Cerebellar cortex (tissue), 1 donor: ENCODE data around the gene ADGRG7.
A peak's percentile ranks its signal among the peaks of the same experiment; 100 is the strongest.

Source experiments
- DNase-seq: peaks from one replicate; pipeline ENCODE4 v3.0.0-alpha.2; 2015; ENCODE audit warnings: low spot score

ADGRG7 gene

GRCh38 chr3:100702082-100702979, 92.9 kb downstream of the ADGRG7 start:
- no peak for DNase-seq

GRCh38 chr3:100702980-100703345, 93.6 kb downstream of the ADGRG7 start:
- no peak for DNase-seq

- DNase-seq: no peak
These were observed 94.5 kb downstream of the ADGRG7 start for GRCh38 chr3:100703865-100704264.

GRCh38 chr3:100706365-100706764, 97.0 kb downstream of the ADGRG7 start:
- no peak for DNase-seq

- DNase-seq: no peak
These were observed 99.2 kb downstream of the ADGRG7 start for GRCh38 chr3:100708644-100708988.

- DNase-seq: peak; percentile 98
These were observed 99.8 kb downstream of the ADGRG7 start, which contains the start of gene TFG for GRCh38 chr3:100708989-100709841. Gene TFG (plus strand): TSS chr3:100709494. CDS start chr3:100713686, 4,192 bp downstream.

DNA sequence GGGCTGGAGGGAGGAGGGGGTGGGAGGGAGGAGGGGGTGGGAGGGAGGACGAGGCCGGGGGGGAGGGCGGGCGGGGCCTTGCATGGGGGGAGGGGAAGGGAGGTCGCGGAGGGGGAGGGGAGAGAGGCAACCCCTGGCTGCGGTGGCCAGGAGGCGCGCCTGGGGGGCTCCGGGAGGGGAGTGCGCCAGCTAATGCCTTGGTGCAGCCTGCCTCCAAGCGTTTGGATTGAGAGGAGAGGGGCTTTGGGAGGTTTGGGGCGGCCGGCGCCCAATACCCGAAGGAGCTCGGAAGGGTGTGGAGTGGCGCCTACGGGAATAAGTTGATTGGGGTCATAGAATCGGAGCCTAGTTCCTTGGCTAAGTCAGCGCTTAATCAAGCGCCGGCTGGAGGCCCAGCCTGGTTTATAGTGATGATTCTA, 100.5 kb downstream of the ADGRG7 start:
- no peak for DNase-seq

DNA sequence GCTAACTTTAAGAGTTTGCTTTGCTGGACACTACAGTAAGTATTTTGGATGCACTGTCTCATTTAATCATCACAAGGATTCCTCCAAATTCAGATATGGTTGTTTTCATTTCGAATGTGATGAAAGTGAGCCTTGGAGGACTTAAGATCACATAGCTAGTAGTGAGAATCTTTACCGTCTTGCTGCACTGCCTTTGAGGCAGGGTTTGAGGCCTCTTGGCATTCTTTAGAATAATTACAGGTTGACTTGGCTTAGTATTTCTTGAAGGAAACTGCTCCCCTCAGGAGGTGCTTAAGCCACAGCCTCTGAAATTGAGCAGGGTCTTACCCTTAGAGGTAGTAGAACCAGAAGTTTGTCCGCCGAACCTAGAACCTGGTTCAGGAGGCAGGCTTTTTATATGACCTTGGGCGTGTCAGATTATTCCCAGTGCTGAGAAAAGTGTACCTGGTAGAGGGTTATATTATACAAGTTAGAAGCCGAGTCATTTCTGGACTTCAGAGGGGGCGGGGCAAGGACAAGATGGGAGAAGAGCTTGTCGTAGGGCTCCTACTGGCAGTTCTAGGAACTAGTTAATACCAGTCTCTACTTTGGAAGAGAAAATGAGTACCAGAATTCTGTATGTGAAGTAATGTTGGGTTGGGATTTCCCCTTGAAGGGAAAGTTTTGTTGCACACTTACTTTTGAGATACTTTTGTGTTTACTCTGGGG, 101.0 kb downstream of the ADGRG7 start:
- peak; percentile 44 for DNase-seq

DNA sequence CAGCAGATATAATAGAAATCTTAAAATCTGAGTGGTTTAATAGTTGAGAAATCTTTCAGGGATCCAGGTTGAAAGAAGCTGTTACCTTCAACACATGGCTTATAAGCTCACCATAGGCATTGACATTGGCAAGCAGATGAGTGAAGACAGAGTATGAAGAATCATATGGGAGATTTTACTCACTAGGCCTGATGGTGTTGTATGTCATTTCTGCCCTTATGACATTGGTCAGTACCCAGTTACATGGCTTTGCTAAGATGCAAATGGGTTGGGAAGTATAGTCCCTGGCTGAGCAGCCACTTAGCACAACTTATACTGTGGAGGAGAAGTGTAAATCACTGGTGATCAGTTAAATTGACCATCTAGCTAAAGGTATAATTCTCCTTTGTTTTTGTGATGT, 105.8 kb downstream of the ADGRG7 start:
- DNase-seq: no peak

- no peak for DNase-seq
These were observed 107.7 kb downstream of the ADGRG7 start for GRCh38 chr3:100717063-100717462.

GRCh38 chr3:100717637-100718487, 108.5 kb downstream of the ADGRG7 start:
- DNase-seq: no peak

DNA sequence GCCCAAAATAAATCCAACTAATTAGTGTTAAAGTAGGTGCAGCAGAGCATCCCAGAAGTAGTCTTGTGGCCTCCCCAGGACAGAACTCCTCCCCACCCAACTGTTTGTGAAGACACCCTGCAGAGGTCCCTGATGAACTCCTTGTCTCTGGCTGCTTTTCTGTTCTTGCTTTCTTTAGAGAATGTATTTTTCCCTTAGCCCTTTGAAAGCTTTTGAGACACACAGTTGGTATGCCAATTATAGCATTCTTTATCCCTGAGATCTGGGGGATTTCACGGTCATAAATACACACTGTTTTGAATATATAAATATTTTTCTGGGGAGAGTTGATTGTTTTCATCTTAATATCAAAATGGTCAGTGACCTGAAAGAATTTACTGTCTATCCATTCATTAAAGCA, 109.7 kb downstream of the ADGRG7 start:
- no peak for DNase-seq

GRCh38 chr3:100720426-100720825, 111.0 kb downstream of the ADGRG7 start:
- DNase-seq: no peak

- DNase-seq: no peak
These were observed 116.6 kb downstream of the ADGRG7 start for GRCh38 chr3:100725935-100726513.

GRCh38 chr3:100726706-100727105, 117.3 kb downstream of the ADGRG7 start:
- DNase-seq: no peak

GRCh38 chr3:100730524-100730923, 121.1 kb downstream of the ADGRG7 start:
- no peak for DNase-seq

DNA sequence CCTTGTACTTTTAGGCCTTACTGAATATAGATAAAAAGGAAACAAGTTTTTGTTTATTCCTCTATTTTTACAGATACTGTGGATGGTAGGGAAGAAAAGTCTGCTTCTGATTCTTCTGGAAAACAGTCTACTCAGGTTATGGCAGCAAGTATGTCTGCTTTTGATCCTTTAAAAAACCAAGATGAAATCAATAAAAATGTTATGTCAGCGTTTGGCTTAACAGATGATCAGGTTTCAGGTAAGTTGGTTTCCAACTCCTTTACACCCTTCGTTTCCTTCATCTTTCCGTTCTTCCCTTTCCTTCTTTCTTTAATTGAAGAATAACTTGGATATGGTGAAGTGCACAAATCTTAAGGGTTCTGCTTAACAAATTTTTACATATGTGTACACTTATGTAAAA, 123.0 kb downstream of the ADGRG7 start:
- DNase-seq: no peak

- DNase-seq: no peak
These were observed 127.9 kb downstream of the ADGRG7 start for GRCh38 chr3:100737334-100737733.

- DNase-seq: no peak
These were observed 130.8 kb downstream of the ADGRG7 start for GRCh38 chr3:100740207-100740606.

DNA sequence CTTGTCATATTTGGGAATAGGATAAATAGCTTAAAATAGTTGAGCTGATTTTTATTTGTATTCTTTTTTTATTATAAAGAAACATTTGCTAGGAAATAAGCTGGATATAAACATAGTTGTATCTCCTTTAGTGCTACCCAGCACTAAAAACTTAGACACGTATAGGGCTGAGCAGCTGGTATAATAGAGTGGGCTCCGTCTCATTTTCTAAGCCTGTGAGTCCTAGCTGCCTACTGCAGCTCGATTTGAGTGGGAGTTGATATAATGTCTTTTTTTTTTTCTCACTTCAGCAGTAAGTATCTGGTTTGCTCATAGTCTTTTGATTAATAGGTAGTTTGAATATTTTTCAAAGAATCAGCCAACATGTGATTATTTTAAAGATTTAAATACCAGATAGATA, 134.1 kb downstream of the ADGRG7 start:
- DNase-seq: no peak

- DNase-seq: no peak
These were observed 135.3 kb downstream of the ADGRG7 start for GRCh38 chr3:100744671-100745070.
